ENCODE measurements around the gene CDC16.
A peak's percentile ranks its signal among the peaks of the same experiment; 100 is the strongest.
"Not testable (repeated sequence)": the region's sequence is repeated elsewhere in the genome, so short reads cannot be mapped to it uniquely, and the experiment has no call there.

The CDC16 gene

DNA sequence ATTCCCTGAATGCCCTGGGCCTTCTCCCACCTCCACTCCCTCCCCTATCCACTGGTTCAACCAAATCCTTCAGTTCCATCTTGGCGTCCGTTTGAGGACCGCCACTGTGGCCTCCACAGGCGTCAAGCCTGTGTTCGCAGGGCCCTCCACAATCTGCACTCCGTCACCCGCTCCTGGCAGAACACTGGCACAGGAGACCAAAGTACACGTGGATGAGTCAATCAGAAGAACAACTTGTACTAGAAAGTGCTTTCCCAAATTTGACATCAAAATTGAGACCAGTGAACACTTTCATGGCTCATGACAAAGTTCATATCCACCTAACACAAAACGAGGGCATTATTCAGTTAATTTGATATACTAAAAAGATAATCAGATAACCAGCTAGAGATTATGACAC, 6.5 kb upstream of the CDC16 start:
- no peak for DNase-seq

DNA sequence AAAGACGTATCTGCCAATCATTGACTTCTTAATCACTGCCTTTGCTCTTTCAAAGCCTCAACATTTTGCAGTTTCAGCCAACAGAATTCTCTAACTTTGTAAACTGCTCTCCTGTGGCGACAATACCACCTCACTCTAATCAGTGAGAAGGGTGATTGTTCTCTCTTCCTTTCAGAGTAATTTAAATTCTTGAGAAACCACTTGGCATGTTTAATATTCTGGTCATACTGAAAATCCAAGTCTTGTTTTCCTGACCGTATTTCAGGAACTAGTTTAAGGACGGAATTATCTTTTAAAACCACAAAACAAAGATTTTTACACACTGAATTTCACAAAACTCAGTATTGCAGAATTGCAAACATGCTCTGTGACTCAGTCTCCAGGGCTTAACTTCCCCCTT, 5.2 kb upstream of the CDC16 start:
- DNase-seq, result peak; percentile 16

DNA sequence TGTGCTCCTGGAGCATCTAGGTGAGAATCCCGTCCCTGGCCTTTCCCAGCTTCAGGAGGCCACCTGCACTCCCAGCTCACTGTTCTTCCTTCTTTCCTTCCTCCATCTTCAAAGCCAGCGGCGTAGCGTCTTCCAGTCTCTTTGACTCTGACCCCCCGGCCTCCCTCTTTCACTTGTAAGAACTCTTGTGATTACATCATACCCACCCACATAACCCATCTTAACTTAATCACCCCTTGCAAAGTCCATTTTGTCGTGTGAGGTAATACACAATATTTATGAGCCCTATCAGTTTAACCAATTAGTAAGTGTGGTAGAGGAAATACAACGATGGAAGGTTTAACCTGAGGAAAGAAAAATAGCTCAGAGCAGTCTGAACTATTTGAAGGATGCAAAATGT, 4.6 kb upstream of the CDC16 start:
- DNase-seq, result peak; percentile 48

DNA sequence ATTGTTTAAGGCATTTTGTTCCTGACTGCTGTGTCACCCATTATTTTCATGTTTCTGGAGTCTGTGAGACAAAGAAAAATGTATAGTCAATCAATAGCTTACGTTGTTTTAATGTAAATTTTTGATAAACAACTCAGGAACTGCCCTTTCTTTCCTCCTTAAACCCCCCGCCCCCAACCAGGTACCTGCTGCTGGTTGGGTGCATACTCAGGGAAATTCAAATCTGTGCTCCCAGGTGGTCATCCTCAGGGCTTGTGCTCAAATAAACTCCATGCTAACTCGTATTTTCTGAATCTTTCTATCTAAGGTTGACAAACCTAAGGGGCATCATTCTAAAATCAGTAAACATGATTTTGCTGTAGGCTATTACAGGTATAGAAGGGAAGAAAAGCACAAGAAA, 4.1 kb upstream of the CDC16 start:
- no peak for DNase-seq

DNA sequence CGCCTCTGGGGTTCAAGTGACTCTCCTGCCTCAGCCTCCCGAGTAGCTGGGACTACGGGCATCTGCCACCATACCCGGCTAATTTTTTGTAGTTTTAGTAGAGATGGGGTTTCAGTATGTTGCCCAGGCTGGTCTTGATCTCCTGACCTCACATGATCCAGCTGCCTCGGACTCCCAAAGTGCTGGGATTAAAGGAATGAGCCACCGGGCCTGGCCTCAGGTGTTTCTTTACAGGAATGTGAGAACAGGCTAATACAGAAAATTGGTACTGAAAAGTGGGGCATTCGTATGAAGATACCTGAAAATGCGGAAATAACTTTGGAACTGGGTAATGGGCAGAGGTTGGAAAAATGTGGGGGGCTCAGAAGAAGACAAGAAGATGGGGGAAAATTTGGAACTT, 2.8 kb upstream of the CDC16 start:
- DNase-seq, result no peak

DNA sequence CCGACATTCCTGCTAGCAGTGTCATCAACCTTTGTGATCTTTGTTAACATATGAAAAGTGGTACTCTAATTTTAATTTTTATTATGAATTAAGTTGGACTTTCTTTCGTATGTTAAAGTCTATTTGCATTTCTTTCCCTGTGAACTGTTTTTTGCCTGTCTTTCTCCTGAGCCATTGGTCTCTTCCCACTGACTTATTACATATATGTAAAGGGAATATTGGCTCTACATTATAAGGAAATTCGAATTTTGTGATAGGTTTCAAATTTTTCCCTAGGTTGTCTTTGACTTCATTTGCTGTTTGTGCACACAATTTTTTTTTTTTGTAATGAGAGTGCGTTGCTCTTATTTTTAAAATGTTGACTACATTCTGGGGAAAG, 442 bp upstream of the CDC16 start:
- no peak for DNase-seq

DNA sequence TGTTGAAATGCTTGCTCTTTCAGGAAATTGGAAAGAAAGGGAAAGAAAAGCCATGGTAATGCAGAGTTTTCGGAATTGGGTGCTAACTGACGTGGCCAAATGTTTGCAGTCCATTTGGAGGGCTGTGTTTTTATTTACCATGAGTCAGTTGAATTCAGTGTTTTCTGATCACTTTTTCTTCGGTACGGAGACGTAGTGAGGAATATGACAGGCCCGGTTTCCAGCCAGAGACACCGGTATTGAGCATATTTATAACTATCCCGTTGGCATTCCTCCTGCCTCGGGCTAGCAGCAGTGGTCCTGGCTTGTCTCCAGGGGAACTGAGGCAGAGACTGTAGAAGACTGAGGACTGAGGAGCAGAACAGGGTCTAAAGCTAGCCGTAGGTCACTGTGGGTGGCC, 1.0 kb downstream of the CDC16 start:
- DNase-seq, result no peak

DNA sequence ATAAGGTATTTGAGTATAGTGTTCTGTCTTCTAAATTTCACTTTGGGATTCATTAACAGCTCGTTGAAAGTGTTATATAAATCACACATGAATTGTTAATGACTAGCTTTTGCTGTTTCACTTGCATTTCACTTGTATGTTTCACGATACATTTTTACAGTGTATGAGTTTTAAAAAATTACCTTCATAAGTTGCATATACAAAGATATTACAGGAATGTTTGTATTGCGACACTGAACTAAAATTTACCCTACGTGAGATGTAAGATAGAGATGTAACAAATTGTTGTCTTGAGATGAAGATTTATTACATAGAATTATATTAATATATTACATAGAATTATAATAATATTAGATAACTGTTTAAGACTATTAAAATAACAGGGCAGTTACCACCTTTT, 1.5 kb downstream of the CDC16 start:
- no peak for DNase-seq

DNA sequence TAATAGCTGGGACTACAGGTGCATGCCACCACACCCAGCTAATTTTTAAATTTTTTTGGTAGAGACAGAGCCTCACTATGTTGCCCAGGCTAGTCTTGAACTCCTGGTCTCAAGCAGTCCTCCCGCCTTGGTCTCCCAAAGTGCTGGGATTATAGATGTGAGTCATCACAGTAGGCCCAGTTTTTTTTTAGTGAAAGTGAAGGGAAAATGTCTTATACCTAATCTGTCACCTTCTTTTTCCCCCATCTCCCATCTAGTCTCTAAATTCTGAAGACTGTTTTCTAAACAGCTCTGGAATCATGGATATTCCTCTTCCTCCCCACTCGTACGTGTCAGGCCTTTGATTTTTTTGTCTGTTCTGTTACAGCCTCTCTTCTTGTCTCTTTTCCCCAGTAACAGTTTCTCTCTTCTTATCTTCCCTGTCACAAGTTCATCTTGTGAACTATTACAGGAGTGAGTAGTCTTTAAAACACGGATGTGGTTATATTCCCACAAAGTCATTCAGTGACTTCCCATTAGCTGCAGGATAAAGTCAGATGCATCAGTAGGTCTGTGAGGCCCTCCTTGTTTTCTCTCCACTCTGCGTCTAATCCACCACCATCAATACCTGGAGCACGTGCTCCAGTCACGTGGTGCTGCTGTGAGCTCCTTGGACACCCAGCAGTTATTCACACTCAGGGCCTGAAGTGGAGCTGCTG, 2.9 kb downstream of the CDC16 start:
- no peak for DNase-seq

DNA sequence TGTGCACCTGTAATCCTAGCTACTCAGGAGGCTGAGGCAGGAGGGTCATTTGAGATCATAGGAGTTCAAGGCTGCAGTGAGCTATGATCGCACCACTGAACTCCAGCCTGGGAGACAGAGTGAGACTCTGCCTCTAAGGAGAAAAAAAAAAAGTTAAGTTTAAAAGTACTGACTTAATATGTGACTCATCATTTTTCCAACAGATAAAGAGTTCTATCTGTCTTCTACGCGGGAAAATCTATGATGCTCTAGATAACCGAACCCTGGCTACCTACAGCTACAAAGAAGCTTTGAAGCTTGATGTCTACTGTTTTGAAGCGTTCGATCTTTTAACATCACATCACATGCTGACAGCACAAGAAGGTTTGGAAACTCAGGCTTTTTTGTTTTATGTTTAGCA, 7.2 kb downstream of the CDC16 start:
- no peak for DNase-seq

DNA sequence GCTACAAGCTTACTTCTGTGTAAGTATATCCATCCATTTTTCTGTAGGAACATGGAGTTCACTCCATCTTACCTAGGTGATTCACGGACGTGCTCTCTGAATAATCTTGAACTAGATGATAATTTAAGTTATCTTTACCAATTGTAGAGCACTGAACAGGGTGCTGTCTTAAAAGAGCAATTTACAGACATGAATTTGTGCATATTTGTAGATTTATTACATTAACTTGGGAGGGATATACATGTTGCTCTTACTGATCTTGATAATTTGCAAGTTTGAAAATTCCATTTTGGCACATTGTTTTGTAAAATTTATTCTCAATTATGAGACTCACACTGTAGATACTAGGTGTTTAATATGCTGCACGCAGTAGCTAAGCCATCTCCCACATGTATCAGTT, 9.3 kb downstream of the CDC16 start:
- DNase-seq, result no peak

DNA sequence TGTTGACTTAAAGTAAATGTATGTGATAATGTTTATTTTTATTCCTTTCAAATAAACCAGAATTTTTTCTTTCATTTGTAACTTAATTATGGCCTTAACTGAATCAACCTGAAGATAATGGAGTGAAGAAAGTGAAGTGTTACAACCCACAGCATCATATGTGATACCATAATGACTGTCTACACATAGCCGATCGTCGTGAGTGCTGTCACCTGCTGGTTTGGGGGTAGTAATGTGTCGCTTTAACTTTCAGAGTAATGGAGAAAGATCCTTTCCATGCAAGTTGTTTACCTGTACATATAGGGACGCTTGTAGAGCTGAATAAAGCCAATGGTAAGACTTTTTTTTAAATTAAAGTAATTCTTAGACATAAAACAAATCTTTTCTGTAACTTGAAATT, 9.9 kb downstream of the CDC16 start:
- DNase-seq, result no peak

DNA sequence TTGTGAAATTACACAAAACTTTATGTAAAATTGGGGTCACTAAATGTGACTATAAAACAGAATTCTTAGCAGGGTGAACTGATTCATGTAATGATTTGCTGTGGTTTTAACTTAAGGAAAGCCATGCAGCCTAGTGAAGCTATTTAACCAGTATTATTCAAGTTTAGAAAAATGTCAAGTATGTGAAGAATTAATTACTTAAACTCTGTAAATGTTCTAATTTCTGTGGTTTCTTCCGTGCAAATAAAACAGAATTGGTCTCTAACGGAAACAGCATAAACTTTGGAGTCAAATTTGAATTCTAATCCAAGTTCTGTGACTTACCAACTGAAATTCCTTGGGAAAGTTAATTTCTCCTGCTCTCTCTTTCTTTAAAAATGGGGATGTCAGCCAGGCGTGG, 13.3 kb downstream of the CDC16 start:
- DNase-seq, result peak; percentile 77

DNA sequence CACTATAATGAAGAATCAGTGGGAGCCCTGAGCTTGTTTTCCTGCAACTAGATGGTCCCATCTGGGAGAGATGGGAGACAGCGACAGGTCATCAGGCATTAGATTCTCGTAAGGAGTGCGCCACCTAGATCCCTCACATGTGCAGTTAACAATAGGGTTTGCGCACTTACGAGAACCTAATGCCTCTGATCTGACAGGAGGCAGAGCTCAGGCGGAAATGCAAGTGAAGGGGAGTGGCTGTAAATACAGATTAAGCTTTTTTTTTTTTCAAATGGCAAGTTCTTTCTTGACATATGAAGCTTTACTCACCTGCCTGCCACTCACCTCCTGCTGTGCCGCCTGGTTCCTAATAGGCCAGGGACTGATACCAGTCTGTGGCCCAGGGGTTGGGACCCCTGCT, 14.4 kb downstream of the CDC16 start:
- no peak for DNase-seq

DNA sequence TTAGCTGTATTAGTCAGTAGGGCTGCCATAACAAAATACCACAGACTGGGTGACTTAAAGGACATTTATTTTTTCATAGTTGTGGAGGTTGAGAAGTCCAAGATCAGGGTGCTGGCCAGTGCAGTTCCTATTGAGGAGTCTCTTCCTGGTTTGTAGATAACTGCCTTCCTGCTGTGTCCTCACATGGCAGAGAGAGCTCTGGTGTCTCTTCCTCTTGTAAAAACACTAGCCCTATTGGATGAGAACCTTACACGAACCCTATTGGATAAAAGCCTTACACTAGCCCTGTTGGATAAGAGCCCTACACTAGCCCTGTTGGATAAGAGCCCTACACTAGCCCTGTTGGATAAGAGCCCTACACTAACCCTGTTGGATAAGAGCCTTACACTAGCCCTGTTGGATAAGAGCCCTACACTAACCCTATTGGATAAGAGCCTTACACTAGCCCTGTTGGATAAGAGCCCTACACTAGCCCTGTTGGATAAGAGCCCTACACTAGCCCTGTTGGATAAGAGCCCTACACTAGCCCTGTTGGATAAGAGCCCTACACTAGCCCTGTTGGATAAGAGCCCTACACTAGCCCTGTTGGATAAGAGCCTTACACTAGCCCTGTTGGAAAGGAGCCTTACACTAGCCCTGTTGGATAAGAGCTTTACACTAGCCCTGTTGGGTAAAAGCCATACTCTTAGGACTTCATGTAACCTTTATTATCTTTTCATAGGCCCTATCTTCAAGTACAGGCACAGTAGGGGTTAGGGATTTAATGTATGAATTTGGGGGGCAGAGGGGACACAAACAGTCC, 17.1 kb downstream of the CDC16 start:
- not testable (repeated sequence) for DNase-seq

DNA sequence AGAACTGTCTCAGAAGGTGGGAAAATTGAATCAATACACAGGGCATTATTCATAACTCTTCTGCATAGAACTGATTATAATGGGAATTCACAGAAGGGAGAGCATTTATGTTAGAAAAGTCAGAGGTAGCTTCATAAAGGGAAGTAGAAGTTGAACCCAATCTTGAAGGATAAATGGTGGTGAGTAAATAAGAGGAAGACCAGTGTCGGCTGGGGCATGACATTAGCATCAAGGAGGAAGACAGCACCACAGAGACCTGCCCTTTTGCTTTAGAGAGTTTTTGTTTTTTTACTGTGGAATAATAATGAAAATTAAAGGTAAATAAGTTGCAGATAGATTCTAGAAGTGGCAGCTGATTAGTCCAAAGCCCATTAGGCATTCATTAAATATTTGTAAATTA, 21.9 kb downstream of the CDC16 start:
- no peak for DNase-seq

DNA sequence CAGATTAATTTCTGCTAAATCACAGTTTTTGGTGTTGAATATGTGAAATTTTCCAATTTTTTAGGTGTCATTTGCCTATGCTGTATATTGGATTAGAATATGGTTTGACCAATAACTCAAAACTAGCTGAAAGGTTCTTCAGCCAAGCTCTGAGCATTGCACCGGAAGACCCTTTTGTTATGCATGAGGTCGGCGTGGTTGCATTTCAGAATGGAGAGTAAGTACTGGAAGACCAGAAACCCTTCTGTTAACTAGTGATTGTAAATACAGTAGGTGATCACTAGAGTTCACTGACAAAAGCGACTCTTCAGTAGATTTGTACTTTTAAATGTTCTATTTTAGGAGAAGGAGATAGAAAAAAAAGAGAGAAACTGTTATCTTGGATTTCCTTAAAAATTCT, 22.3 kb downstream of the CDC16 start:
- DNase-seq, result no peak

DNA sequence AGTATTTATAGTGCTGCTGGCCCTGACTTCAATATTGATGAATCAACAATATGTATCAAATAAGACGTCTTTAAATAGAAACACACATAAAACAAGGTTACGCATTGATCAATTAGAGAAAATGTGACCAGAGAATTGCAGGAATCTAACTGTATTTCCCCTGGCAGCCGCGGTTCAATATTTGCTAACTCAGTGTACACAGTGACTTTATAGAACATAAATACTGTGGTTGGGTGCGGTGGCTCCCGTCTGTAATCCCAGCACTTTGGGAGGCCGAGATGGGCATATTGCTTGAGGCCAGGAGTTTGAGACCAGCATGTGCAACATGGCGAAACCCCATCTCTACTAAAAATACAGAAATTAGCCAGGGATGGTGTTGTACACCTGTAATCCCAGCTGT, 23.9 kb downstream of the CDC16 start:
- no peak for DNase-seq

DNA sequence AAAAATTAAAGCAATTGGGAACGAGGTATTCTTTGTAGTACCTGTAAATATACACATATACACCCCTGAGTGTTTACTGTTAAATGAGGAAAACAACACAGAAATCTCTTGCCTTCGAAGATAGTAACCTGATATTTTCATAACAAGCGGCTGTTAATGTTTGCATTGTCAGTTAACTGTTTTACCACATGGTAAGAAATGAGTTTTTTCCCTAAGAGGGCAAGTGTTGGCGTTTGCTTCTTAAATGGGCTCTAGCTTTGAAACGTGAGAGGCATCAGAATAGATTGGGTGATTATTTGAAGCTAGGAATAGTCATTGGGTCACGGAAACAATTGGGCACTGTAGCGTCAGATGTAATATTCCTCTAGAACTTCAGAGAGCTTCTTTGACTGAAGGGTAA, 24.7 kb downstream of the CDC16 start:
- DNase-seq, result no peak

DNA sequence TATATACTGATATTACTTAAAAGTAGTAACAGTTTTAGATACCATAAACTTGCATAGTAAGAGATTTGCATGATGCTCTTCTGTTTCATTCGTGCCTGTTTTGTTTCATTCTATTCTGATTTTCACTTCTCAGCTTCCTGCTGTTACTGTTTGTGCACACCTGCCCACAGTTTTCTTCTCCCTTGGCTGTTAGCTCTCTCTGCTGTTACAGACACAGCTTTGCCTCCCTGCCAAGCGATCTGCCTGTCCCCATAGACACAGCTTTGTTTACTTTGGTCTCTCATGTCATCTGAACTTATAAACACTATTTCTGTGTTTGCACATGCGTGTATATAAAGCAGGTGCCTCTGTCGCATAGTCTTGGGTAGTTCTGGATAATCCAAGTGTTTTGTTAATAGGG, 25.3 kb downstream of the CDC16 start:
- DNase-seq, result no peak

DNA sequence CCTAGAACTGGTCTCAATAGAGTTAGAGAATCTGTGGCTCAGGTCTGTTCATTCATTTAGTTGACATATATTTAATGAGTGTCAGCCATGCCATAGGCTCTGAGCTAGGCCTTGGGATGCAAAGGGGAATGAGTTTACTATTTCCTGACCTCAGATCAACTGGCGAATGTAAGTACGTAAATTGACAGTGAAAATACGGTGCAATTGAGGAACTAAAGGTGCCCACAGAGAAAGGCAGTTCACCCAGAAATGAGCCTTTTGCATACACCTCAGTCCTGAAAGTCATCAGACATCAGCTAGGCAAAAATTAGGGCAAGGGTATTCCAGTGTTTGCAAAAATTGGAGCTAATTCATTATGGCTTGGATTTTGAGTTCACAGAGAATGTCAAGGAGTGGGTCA, 26.1 kb downstream of the CDC16 start:
- no peak for DNase-seq

DNA sequence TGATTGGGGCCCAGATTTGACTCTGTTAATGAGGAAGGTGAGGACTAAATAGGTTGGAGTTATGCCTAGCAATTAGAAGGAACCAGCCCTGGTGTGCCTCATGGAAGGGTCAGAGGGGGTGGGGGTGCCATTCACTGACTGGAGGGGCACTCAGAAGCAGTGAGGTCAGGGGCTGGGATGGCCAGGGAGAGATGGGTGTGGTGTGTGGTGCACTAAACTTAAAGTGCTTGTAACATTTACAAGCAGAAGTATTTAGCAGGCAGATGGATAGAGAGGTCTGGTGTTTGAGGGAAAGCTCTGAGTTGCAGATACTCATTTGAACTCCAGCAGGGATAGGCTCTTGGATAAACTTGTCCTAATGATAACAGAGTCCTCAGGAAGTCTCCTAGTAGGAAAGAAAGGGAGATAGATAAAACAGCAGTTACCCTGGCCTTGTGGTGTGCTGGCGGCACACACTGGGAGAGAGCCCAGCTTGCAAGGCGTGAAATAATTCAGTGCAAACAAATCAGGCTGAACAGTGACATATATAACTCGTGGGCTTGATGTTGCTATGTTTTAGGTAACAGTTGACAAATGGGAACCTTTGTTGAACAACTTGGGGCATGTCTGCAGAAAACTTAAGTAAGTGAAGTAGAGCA, 26.8 kb downstream of the CDC16 start:
- DNase-seq, result no peak

DNA sequence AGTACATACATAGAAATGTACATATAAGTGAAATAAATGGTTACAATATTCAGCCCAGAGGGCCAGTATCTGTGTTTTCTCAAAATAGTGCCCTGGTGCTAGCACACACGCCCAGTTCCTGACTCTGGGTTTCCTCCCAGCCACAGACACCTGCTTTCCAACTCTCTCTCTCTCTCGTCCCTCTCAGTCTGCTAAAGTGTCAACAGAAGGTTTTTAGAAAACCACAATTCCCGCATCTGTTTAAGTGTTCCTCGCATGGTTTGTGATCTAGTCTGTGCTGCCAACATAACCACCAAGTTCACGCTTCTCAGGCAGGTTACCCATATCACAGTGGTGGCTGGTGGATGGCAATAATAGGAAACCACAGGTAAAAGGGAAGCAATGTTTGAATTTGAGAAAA, 28.9 kb downstream of the CDC16 start:
- no peak for DNase-seq

DNA sequence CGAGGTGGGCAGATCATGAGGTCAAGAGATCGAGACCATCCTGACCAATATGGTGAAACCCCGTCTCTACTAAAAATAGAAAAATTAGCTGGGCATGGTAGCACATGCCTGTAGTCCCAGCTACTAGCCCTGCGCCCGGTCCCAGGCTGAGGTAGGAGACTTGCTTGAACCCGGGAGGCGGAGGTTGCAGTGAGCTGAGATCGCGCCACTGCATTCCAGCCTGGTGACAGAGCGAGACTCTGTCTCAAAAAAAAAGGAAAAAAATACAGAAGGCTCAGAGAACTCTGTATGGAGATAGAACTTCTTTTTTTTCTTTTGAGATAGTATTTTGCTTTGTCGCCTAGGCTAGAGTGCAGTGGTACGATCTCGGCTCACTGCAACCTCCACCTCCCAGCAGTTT, 29.6 kb downstream of the CDC16 start:
- DNase-seq, result peak; percentile 29

All from fibroblast of skin of scalp (primary cell).